GM19397 (cell line): Measurements from ENCODE around the gene ANXA6.
A peak's percentile ranks its signal among the peaks of the same experiment; 100 is the strongest.

Source experiments
- ATAC-seq: cut with Tn5 transposase; IDR thresholded peaks from one replicate; pipeline ENCODE4 v1.9.1; 2021; ENCODE audit warnings: mild to moderate bottlenecking, moderate library complexity; ENCODE audit not compliant: unreplicated experiment

The ANXA6 gene

GRCh38 chr5:151154931-151155774, 2.4 kb downstream of the ANXA6 start:
- peak; percentile 27 for ATAC-seq

GRCh38 chr5:151153766-151154272, 3.8 kb downstream of the ANXA6 start:
- ATAC-seq = no peak

GRCh38 chr5:151153300-151153699, 4.3 kb downstream of the ANXA6 start:
- no peak for ATAC-seq

- ATAC-seq = peak; percentile 23
Measured at GRCh38 chr5:151151793-151152192, 5.8 kb downstream of the ANXA6 start.

- ATAC-seq = no peak
Measured at GRCh38 chr5:151151263-151151660, 6.3 kb downstream of the ANXA6 start.

- peak; percentile 54 for ATAC-seq
Measured at GRCh38 chr5:151150471-151151262, 6.9 kb downstream of the ANXA6 start.

- ATAC-seq = no peak
Measured at GRCh38 chr5:151148583-151148982, 9.0 kb downstream of the ANXA6 start.

- no peak for ATAC-seq
Measured at GRCh38 chr5:151147033-151147432, 10.5 kb downstream of the ANXA6 start.

GRCh38 chr5:151146061-151146460, 11.5 kb downstream of the ANXA6 start:
- no peak for ATAC-seq

- no peak for ATAC-seq
Measured at GRCh38 chr5:151144922-151145321, 12.7 kb downstream of the ANXA6 start.

- ATAC-seq = no peak
Measured at GRCh38 chr5:151144275-151144674, 13.3 kb downstream of the ANXA6 start.

GRCh38 chr5:151143645-151144044, 13.9 kb downstream of the ANXA6 start:
- ATAC-seq = no peak

- no peak for ATAC-seq
Measured at GRCh38 chr5:151142933-151143332, 14.6 kb downstream of the ANXA6 start.

GRCh38 chr5:151141535-151141934, 16.0 kb downstream of the ANXA6 start:
- ATAC-seq = peak; percentile 85

GRCh38 chr5:151140686-151141459, 16.7 kb downstream of the ANXA6 start:
- no peak for ATAC-seq

- ATAC-seq = no peak
Measured at GRCh38 chr5:151139646-151140045, 17.9 kb downstream of the ANXA6 start.

GRCh38 chr5:151139015-151139414, 18.6 kb downstream of the ANXA6 start:
- ATAC-seq = no peak

- ATAC-seq = no peak
Measured at GRCh38 chr5:151138114-151138513, 19.5 kb downstream of the ANXA6 start.

- ATAC-seq = no peak
Measured at GRCh38 chr5:151137067-151137825, 20.3 kb downstream of the ANXA6 start.

- ATAC-seq = peak; percentile 71
Measured at GRCh38 chr5:151134228-151134627, 23.4 kb downstream of the ANXA6 start.
